HepG2 (cell line): Measurements from ENCODE around the gene TEKT5. TPM values are rescaled to one million over a fixed set of nuclear protein-coding genes. Genes with fewer than 3 reads are reported as not detected.

Experiments
- ATF5 ChIP-seq: sonication (generic); formaldehyde crosslinking; IDR thresholded peaks from 2 replicates; pipeline ENCODE4 v1.4.0; 2020; ENCODE audit warnings: mild to moderate bottlenecking, low read depth, missing genetic modification reagents
- BHLHE40 ChIP-seq: IDR thresholded peaks from 2 replicates; pipeline ENCODE4 v1.6.1; 2011; ENCODE audit warnings: low read length, improper control_type of control experiment
- DDIT3 ChIP-seq: sonication (generic); formaldehyde crosslinking; IDR thresholded peaks from 2 replicates; pipeline ENCODE4 v1.4.0; 2020; ENCODE audit warnings: mild to moderate bottlenecking, missing genetic modification reagents
- ELK4 ChIP-seq: sonication (generic); formaldehyde crosslinking; IDR thresholded peaks from 2 replicates; pipeline ENCODE4 v1.9.0; 2021; ENCODE audit warnings: missing genetic modification reagents, borderline replicate concordance
- KDM5A ChIP-seq: fragments of 200-600 bp; sonication (generic); IDR thresholded peaks from 2 replicates; pipeline ENCODE4 v1.7.0; 2018; ENCODE audit warnings: antibody characterized with exemption, mild to moderate bottlenecking, low read length, borderline replicate concordance
- NFKB2 ChIP-seq: sonication (generic); formaldehyde crosslinking; IDR thresholded peaks from 2 replicates; pipeline ENCODE4 v1.4.0; 2020; ENCODE audit warnings: missing genetic modification reagents, borderline replicate concordance
- POLR2AphosphoS5 ChIP-seq: IDR thresholded peaks from 2 replicates; pipeline ENCODE4 v1.6.1; 2012; ENCODE audit warnings: low read depth, low read length
- PPARG ChIP-seq: conservative IDR thresholded peaks from 2 replicates; pipeline ENCODE4 v1.6.1; 2016; ENCODE audit warnings: missing biosample characterization, missing genetic modification reagents
- RXRB ChIP-seq: IDR thresholded peaks from 2 replicates; pipeline ENCODE4 v1.6.1; 2016; ENCODE audit warnings: borderline replicate concordance, missing genetic modification reagents, missing compliant biosample characterization
- SMC3 ChIP-seq: IDR thresholded peaks from 2 replicates; pipeline ENCODE4 v1.6.1; 2011; ENCODE audit warnings: low read length, improper control_type of control experiment
- TARDBP ChIP-seq: sonication (generic); formaldehyde crosslinking; IDR thresholded peaks from 2 replicates; pipeline ENCODE4 v1.8.0; 2022; ENCODE audit warnings: mild to moderate bottlenecking, missing genetic modification reagents
- ZBTB25 ChIP-seq: IDR thresholded peaks from 2 replicates; pipeline ENCODE4 v1.6.1; 2018; ENCODE audit warnings: missing genetic modification reagents
- ZFP41 ChIP-seq: sonication (generic); formaldehyde crosslinking; IDR thresholded peaks from 2 replicates; pipeline ENCODE4 v1.4.0; 2020; ENCODE audit warnings: mild to moderate bottlenecking, missing genetic modification reagents, borderline replicate concordance
- ZMAT5 ChIP-seq: sonication (generic); formaldehyde crosslinking; IDR thresholded peaks from 2 replicates; pipeline ENCODE4 v1.5.0; 2020; ENCODE audit warnings: mild to moderate bottlenecking, low read depth, missing genetic modification reagents, borderline replicate concordance
- ZNF12 ChIP-seq: sonication (generic); formaldehyde crosslinking; IDR thresholded peaks from 2 replicates; pipeline ENCODE4 v1.5.0; 2020; ENCODE audit warnings: missing genetic modification reagents
- ZNF280D ChIP-seq: sonication (generic); formaldehyde crosslinking; IDR thresholded peaks from 2 replicates; pipeline ENCODE4 v1.5.1; 2020; ENCODE audit warnings: mild to moderate bottlenecking, missing genetic modification reagents
- ZNF3 ChIP-seq: IDR thresholded peaks from 2 replicates; pipeline ENCODE4 v1.7.0; 2017; ENCODE audit warnings: inconsistent platforms
- ZNF530 ChIP-seq: sonication (generic); formaldehyde crosslinking; IDR thresholded peaks from 2 replicates; pipeline ENCODE4 v1.5.0; 2020; ENCODE audit warnings: low read depth, mild to moderate bottlenecking, missing genetic modification reagents
- ZNF749 ChIP-seq: sonication (generic); formaldehyde crosslinking; IDR thresholded peaks from 2 replicates; pipeline ENCODE4 v1.8.0; 2022; ENCODE audit warnings: mild to moderate bottlenecking, missing genetic modification reagents, moderate library complexity, borderline replicate concordance
- polyA plus RNA-seq, 8 experiments: library from polyadenylated mRNA; depleted of rRNA in 3 of 8; stranded (reverse) in 7 of 8; unstranded in 1 of 8; fragments of >200 nt; fragmentation: Illumina TruSeq in 4 of 8; extraction: Trizol in 4 of 8; gene quantifications; 2 replicates each; pipeline versions ENCODE4 v1.2.1 to v1.2.3, GENCODE V29; 2011 to 2016; ENCODE audit warnings: low read depth in 4 of 8, missing spikeins in 1 of 8, mixed read lengths in 1 of 8; ENCODE audit not compliant: insufficient read depth in 1 of 8
- total RNA-seq, 5 experiments: library from RNA; depleted of rRNA; stranded (reverse); fragments of >200 nt; fragmentation: Illumina TruSeq; extraction: Trizol; gene quantifications; 2 replicates each; pipeline ENCODE4 v1.2.3, GENCODE V29; 2016; ENCODE audit warnings: low read depth in 1 of 5

TEKT5 gene
- total and polyA plus RNA-seq, 2 of the 13 experiments (the other 11 are each of a cell fraction or from before 2014, with no cell fraction given), result 0.16 TPM; not detected in 1

- no peak for TF ChIP-seq BHLHE40
- TF ChIP-seq ZNF530 (CRISPR knock-in tag), result no peak
- 0 out of 2 replicates have a peak, but pooled peaks have one; percentile 49 for TF ChIP-seq ZNF280D (CRISPR knock-in tag)
- no peak for TF ChIP-seq ELK4 (CRISPR knock-in tag)
- TF ChIP-seq TARDBP (CRISPR knock-in tag), result peak; percentile 92; the same call in 1 of the 2 replicates
- peak; percentile 27; the same call in 1 of the 2 replicates for TF ChIP-seq POLR2AphosphoS5
- no peak for TF ChIP-seq ATF5 (CRISPR knock-in tag)
- no peak for TF ChIP-seq NFKB2
- no peak for TF ChIP-seq ZNF749 (CRISPR knock-in tag)
- peak; percentile 87 for TF ChIP-seq PPARG (CRISPR knock-in tag)
- TF ChIP-seq KDM5A, result no peak; the same call in 1 of the 2 replicates
- TF ChIP-seq DDIT3, result no peak
- peak; percentile 72 for TF ChIP-seq ZBTB25
- no peak for TF ChIP-seq ZFP41 (CRISPR knock-in tag)
- no peak for TF ChIP-seq SMC3
- peak; percentile 94 for TF ChIP-seq ZNF3 (CRISPR knock-in tag)
- peak; percentile 87; the same call in 1 of the 2 replicates for TF ChIP-seq RXRB
- TF ChIP-seq ZNF12 (CRISPR knock-in tag), result peak; percentile 64; the same call in 1 of the 2 replicates
- no peak for TF ChIP-seq ZMAT5 (CRISPR knock-in tag)
Observed at GRCh38 chr16:10610499-10611184, 84.1 kb downstream of the TEKT5 start (continued).
